Epithelial cell of proximal tubule (primary cell): ENCODE measurements around the gene CHERP. TPM values are rescaled to one million over a fixed set of nuclear protein-coding genes. Genes with fewer than 3 reads are reported as not detected.

Experiments used
- DNase-seq: peaks from one replicate; pipeline ENCODE4 v3.0.0-alpha.2; 2011; ENCODE audit warnings: low read depth
- H3K4me3 ChIP-seq: 2 replicates; pipeline ENCODE4 v1.5.1; 2011; ENCODE audit warnings: low read depth, mild to moderate bottlenecking, low read length
- total RNA-seq: library from RNA; depleted of rRNA; stranded (reverse); fragments of >200 nt; gene quantifications from 2 replicates; pipeline ENCODE4 v1.2.3, GENCODE V29; 2015
- TF ChIP-seq, protein P1 (sequence below): conservative IDR thresholded peaks from 2 replicates; pipeline ENCODE4 v1.5.1; 2012; ENCODE audit warnings: low read depth, mild to moderate bottlenecking, low read length

Gene CHERP
- total RNA-seq, 1 donor from 2014 or later = 11.2 TPM

DNA sequence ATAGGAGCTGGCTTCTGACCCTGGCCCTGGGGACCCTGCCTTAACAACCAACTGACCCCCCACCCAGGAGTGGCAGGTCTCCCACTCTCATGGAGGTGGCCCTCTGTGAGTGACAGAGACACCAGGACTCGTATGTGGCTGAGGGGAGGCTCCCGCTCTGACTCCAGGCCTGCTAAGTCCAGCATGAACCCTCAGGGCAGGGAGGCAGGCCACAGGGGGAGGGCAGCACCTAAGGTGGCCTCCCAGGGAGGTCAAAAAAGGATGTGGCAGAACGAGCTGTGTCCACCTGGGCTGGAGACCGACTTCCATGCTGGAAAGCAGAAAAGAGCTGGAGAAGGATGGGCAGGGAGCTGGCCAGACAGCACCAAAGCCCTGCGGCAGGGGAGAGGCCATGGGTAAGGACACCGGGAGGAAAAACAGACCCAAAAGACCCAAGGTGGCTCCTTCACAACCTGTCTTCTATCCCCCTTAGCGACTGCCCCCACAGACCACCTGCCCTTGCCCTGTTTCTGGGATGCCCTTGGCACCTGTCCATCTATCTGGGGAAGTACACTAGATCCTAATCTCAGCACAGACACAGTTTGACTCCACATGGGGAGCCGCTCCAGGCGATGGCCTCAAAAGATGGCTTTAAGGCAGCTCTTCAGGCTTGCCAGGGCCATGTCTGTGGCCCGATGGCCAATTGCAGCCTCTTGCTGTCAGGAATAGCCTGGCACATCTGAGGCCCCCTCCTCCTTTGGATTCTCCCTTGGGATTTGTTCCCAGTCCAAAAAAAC, 40.4 kb upstream of the CHERP start:
- TF ChIP-seq, protein P1, sequence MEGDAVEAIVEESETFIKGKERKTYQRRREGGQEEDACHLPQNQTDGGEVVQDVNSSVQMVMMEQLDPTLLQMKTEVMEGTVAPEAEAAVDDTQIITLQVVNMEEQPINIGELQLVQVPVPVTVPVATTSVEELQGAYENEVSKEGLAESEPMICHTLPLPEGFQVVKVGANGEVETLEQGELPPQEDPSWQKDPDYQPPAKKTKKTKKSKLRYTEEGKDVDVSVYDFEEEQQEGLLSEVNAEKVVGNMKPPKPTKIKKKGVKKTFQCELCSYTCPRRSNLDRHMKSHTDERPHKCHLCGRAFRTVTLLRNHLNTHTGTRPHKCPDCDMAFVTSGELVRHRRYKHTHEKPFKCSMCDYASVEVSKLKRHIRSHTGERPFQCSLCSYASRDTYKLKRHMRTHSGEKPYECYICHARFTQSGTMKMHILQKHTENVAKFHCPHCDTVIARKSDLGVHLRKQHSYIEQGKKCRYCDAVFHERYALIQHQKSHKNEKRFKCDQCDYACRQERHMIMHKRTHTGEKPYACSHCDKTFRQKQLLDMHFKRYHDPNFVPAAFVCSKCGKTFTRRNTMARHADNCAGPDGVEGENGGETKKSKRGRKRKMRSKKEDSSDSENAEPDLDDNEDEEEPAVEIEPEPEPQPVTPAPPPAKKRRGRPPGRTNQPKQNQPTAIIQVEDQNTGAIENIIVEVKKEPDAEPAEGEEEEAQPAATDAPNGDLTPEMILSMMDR = no peak
- no peak overlapping the region for H3K4me3 ChIP-seq
- DNase-seq = no peak

DNA sequence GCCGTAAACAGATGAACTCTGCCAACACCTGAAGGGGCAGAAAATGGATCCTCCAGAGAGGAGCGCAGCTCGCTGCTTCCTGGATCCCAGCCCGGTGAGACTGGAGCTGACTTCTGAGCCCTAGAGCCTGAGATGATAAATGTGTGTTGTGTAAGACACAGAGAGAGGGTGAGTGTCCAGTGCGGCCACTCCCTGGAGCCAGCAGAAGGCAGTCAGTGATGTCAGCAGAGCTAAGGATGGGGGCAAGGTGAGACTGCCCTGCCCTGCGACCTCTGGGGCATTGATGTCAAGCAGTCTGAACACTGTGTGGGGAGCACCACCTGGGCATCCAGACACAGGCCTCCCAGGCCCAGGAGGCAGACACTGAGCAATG, 39.7 kb upstream of the CHERP start:
- DNase-seq = no peak
- TF ChIP-seq, protein P1 = no peak
- H3K4me3 ChIP-seq = no peak overlapping the region

DNA sequence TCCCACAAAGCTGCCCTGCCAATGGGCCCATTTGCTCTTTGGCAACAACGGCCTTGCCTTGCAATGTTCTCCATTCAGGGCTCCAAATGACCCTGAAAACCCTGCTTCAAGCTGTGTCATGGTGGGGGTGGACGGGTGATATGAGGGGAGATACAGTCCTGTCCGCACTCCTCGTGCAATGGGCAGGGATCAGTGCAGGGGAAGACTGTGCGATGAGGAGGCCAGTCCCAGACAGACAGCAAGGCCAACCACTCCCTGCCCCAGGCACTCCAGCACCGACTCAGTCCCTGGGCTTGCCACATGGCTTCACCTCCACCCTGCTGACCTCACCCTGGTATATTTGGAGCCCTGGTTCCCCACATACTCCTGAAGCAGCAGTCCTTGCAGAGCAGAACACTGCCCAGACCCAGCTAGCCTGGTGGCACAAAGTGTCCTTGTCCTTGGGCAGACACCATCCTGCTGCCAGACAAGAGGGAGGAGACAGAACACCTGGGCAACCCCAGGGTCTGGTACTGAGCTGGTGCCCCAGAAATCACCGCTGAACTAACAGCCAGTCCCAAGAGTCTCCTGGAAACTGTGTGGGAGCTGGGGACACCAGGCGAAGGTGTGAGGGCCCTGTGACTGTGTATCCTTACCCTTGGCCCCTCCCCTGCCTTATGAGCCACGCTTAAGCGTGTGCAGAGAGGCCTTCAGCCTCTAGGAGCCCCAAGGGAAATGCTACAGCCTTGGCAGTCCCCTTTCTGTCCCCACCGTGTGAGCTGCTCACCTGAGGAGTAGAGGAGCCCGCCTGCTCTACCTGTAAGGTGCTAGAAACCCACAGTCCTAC, 39.1 kb upstream of the CHERP start:
- no peak for DNase-seq
- TF ChIP-seq, protein P1 = no peak
- no peak overlapping the region for H3K4me3 ChIP-seq

DNA sequence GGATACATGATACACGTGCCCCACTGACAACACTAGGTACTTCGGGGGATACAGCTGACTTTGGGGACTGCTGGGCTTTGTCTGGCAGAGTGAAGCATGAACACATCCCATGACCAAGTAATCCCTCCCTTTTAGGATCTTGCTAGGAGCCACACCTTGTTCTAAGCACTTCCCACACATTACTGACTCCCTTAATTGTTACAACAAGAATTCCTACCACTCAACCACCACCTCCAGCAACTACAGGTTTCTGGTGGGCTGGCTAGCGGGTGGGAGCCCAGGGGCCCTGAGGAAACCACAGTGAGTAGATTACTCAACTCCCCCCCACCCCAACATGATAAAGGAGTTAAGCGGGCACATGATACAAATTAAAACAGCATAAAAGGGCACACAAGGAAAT, 37.1 kb upstream of the CHERP start:
- no peak for DNase-seq

DNA sequence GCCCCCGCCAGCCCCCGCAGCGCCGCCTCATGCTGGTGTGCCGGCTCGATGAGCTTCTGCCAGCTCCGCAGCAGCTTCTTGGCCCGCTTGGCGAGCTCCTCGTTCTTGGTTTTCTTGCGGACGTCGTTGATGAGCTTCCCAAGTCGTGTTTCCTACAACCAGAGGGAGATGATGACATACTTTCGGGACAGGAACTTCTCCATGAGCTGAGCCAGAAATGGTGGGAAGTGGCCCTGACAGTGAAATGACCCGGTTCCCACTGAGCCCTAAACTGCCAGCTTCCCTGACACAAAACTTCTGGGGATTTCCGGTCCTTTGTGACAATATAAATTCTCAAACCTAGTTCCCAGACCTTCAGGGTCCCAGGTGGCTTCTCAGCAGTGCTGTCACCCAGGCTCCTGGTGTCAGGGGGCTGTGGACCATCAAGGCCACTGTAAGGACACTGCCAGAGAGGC, 35.3 kb upstream of the CHERP start:
- no peak for DNase-seq
- TF ChIP-seq, protein P1 = no peak
- H3K4me3 ChIP-seq = no peak overlapping the region

More for the DNA sequence above, 37.1 kb upstream of the CHERP start:
- TF ChIP-seq, protein P1 = no peak
- no peak overlapping the region for H3K4me3 ChIP-seq

DNA sequence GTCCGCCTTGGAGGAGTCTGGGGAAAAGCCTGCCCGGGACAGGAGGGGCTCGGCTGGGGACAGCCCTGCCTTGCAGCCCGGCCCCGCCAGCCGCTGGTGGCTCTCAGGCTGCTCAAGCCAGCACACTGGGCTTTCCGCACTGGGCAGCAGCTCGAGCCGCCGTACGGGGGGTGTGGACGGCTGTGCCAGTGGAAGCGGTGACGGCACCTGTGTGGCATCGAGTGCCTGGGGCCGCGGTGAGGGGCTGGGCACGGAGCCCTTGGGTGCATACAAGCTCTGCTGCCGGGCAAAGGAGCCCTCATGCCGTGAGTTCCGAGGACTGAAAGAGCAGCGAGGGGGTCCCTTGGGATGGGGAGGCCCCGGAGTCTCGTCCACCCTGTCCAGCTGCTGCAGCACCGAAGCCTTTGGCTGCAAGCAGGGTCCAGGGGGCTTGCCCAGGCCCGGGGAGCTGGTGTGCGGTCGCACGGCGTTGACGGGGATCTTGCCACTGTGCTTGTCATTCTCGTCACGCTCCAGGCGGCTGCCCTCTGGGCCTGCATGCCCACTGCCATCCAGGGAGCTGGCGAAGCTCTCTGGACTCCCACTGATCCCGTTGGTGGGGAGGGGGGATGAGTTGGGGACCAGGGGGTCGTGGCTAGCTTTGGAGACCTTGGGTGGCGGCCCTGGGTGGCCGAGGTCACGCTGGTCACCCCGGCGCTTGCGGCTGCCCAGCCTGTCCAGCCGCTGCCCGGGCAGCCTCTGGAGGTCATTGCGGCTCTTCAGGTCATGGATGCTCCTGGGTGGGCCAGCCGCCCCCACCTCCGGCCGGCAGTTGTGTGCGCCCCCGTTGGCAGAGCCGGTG, 34.7 kb upstream of the CHERP start:
- H3K4me3 ChIP-seq = no peak overlapping the region
- no peak for DNase-seq
- TF ChIP-seq, protein P1 = no peak
